Measurements from ENCODE around the gene LBP. TPM values are rescaled to one million over a fixed set of nuclear protein-coding genes. Genes with fewer than 3 reads are reported as not detected.
"Not testable (repeated sequence)": the region's sequence is repeated elsewhere in the genome, so short reads cannot be mapped to it uniquely, and the experiment has no call there.

Gene LBP
- total RNA-seq, 2 experiments from 2014 or later, result not detected

DNA sequence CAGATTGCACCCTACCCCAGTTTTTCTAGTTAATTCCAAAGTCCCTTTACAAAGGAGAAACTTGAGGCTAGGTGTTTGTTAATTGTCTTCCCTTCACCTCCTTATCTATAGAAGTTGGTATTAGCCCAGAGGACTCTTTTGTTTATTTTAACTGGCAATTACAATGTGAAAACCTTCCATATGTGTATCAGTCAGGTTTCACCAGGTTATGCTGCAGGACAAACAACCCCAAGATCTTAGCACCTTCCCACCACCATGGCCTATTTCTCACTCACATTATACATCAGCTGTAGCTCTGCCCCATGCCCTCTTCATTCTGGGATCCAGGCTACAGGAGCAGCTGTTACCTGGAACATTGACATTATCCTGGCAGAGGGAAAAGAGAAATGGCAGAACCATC lies 57.7 kb downstream of the LBP start:
- H3K4me3 Mint-ChIP-seq, result no peak overlapping the region
- H3K27ac Mint-ChIP-seq, result no peak overlapping the region
- POLR2A ChIA-PET, result no interaction called here
- ATAC-seq (ENCODE audit: low read depth) (no peak), DNase-seq (no peak)
- H3K9me3 Mint-ChIP-seq, result no peaks in the 10 kb centered on the region
- no peaks in the 10 kb centered on the region for H3K27me3 Mint-ChIP-seq
- H3K4me1 Mint-ChIP-seq, result no peaks in the 10 kb centered on the region
- H3K36me3 Mint-ChIP-seq, result peaks cover 25% of the 10 kb centered on the region

DNA sequence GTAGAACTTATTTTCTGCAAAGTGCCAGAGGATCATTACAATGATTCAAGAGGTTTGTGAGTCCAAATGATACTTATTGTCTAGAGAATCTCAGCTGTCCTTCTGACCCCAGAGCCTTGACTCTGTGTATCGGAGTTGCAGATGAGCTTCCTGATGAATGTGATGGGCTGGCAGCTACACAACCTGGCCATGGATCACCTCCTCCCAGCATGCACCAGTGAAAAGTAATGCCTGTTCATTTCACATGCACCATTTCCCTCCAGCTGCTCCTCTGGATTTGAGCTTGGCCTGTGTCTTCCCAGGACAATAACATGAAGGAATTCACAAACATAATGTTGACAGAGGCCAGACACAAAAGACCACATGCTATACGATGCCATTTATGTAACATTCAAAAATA lies 58.9 kb downstream of the LBP start:
- H3K36me3 Mint-ChIP-seq, result peaks cover 25% of the 10 kb centered on the region
- ATAC-seq (ENCODE audit: low read depth) (no peak), DNase-seq (no peak)
- no peaks in the 10 kb centered on the region for H3K27me3 Mint-ChIP-seq
- no peaks in the 10 kb centered on the region for H3K4me1 Mint-ChIP-seq
- POLR2A ChIA-PET, result no interaction called here
- no peak overlapping the region for H3K27ac Mint-ChIP-seq
- no peak overlapping the region for H3K4me3 Mint-ChIP-seq
- H3K9me3 Mint-ChIP-seq, result no peaks in the 10 kb centered on the region

DNA sequence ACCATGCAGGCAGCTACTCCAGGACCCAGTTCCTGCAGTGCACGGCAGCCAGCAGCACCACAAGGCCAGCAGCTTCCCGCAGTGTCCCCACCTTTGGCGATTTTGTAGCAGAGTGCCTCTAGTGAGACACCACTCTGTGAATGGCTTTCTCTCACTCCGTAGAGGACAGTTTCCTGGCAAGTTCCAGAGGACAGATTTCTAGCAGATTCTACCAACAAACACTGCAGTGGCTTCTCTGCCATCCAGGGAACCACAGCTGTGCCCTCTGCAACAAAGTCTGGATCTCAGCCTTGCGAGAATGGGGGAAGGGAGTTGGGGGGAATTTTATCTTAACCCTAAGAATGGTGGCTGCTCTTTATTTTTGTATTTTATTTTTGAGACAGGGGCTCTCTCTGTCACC lies 60.2 kb downstream of the LBP start:
- Mint-ChIP-seq H3K4me1 (no peaks in the 10 kb centered on the region), H3K9me3 (no peaks in the 10 kb centered on the region), H3K4me3 (no peak overlapping the region), H3K36me3 (peaks cover 34% of the 10 kb centered on the region), H3K27ac (no peak overlapping the region), H3K27me3 (no peaks in the 10 kb centered on the region)
- POLR2A ChIA-PET, result no interaction called here
- ATAC-seq (ENCODE audit: low read depth) (no peak), DNase-seq (no peak)

DNA sequence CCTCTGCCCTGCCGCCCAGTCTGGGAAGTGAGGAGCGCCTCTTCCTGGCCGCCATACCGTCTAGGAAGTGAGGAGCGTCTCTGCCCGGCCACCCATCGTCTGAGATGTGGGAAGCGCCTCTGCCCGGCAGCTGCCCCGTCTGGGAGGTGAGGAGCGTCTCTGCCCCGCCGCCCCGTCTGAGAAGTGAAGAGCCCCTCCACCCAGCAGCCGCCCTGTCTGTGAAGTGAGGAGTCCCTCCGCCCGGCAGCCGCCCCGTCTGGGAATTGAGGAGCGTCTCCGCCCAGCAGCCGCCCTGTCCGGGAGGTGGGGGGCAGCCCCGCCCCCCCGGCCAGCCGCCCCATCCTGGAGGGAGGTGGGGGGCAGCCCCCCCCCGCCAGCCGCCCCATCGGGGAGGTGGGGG lies 61.0 kb downstream of the LBP start:
- Mint-ChIP-seq H3K27me3 (no peaks in the 10 kb centered on the region), H3K9me3 (no peaks in the 10 kb centered on the region), H3K4me3 (no peak overlapping the region), H3K4me1 (no peaks in the 10 kb centered on the region), H3K27ac (no peak overlapping the region), H3K36me3 (peaks cover 37% of the 10 kb centered on the region)
- no peak for DNase-seq
- ATAC-seq (ENCODE audit: low read depth), result no peak
- POLR2A ChIA-PET, result no interaction called here

GRCh38 chr20:38407822-38408221 lies 61.5 kb downstream of the LBP start:
- H3K4me1 Mint-ChIP-seq; POLR2A ChIA-PET; H3K9me3 Mint-ChIP-seq; H3K4me3 Mint-ChIP-seq; H3K27me3 Mint-ChIP-seq; ATAC-seq (ENCODE audit: low read depth); DNase-seq; H3K27ac Mint-ChIP-seq: not testable (repeated sequence)
- peaks cover 41% of the 10 kb centered on the region for H3K36me3 Mint-ChIP-seq

- no peak overlapping the region for H3K4me3 Mint-ChIP-seq
- peaks cover 44% of the 10 kb centered on the region for H3K36me3 Mint-ChIP-seq
- POLR2A ChIA-PET, result no interaction called here
- H3K9me3 Mint-ChIP-seq, result no peaks in the 10 kb centered on the region
- no peaks in the 10 kb centered on the region for H3K4me1 Mint-ChIP-seq
- H3K27me3 Mint-ChIP-seq, result no peaks in the 10 kb centered on the region
- DNase-seq, result no peak
- no peak overlapping the region for H3K27ac Mint-ChIP-seq
- no peak for ATAC-seq (ENCODE audit: low read depth)
Measured at GRCh38 chr20:38412877-38413577, 66.7 kb downstream of the LBP start.

- DNase-seq (no peak), ATAC-seq (ENCODE audit: low read depth) (no peak)
- Mint-ChIP-seq H3K27ac (no peak overlapping the region), H3K4me3 (no peak overlapping the region), H3K36me3 (peaks cover 46% of the 10 kb centered on the region), H3K27me3 (no peaks in the 10 kb centered on the region), H3K9me3 (no peaks in the 10 kb centered on the region), H3K4me1 (no peaks in the 10 kb centered on the region)
- POLR2A ChIA-PET, result no interaction called here
Measured at GRCh38 chr20:38414769-38415450, 68.6 kb downstream of the LBP start.

GRCh38 chr20:38418509-38419204 lies 72.4 kb downstream of the LBP start:
- H3K9me3 Mint-ChIP-seq, result no peaks in the 10 kb centered on the region
- H3K4me3 Mint-ChIP-seq, result no peak overlapping the region
- H3K36me3 Mint-ChIP-seq, result peaks cover 42% of the 10 kb centered on the region
- H3K27me3 Mint-ChIP-seq, result no peaks in the 10 kb centered on the region
- ATAC-seq (ENCODE audit: low read depth), result no peak
- no peak for DNase-seq
- peaks cover 4% of the 10 kb centered on the region for H3K4me1 Mint-ChIP-seq
- H3K27ac Mint-ChIP-seq, result no peak overlapping the region
- POLR2A ChIA-PET, result interaction anchor here (1.5 kb wide), 1 partner anchor 16 kb away, joined by 3 read pairs; the partner anchor contains the start of gene SNHG17

DNA sequence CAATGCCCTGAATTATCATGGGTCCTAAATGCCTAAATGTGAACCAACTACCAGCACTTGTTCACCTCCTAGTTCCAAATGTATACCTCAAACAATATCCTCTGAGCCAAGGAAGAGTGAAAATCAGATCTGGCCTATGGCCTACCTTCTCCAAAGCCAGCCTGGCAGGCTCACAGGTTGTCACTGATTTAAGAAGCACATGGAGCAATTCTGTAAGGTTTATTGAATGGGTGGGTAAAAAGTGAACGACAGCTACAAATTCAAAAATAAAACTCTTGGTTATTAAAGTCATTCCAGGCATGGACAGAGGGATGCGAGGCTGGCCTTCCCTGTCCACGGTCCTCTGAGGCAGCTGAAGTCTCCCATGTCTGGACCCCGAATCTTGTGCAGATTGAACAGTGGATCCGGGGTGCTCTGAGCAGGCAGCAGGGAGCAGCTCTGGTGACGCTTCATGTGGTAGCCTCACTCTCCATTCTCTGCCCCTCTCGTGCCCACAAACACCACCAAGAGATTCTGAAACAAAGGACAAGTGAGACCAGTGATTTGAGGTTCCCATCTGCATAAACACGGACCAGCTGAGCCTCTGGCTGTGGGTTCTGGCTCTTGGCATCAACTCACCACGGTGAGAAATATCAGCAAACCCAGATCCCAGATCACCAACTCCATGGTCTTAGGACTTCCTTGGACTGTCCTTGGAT lies 74.3 kb downstream of the LBP start:
- H3K27me3 Mint-ChIP-seq, result no peaks in the 10 kb centered on the region
- H3K27ac Mint-ChIP-seq, result no peak overlapping the region
- POLR2A ChIA-PET, result interaction anchor here (2.6 kb wide), 1 partner anchor 14 kb away, joined by 9 read pairs; the partner anchor contains the start of gene SNHG17
- peaks cover 4% of the 10 kb centered on the region for H3K4me1 Mint-ChIP-seq
- peaks cover 44% of the 10 kb centered on the region for H3K36me3 Mint-ChIP-seq
- H3K4me3 Mint-ChIP-seq, result no peak overlapping the region
- ATAC-seq (ENCODE audit: low read depth) (no peak), DNase-seq (no peak)
- H3K9me3 Mint-ChIP-seq, result no peaks in the 10 kb centered on the region

DNA sequence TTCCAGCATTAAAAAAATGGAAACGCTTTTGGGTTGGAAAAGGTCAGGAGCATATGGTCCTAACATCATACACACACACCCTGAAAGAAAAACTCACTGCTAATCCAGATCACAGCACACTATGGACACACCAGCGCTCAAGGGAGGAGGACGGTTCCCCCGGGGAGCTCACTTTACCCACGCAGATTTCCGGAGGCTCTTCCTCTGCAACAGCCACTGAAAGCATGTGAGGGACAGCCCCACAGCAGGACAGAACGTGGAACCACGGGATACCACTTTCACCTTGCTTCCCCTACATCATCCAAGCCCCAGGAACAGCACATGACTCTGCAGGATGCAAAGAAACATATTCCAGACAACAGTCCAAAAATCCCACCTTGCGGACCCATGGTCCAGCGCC lies 75.6 kb downstream of the LBP start:
- peaks cover 5% of the 10 kb centered on the region for H3K4me1 Mint-ChIP-seq
- ATAC-seq (ENCODE audit: low read depth) (no peak), DNase-seq (no peak)
- no peak overlapping the region for H3K4me3 Mint-ChIP-seq
- H3K36me3 Mint-ChIP-seq, result peaks cover 38% of the 10 kb centered on the region
- no peaks in the 10 kb centered on the region for H3K9me3 Mint-ChIP-seq
- POLR2A ChIA-PET, result interaction anchor here (2.6 kb wide), 1 partner anchor 13 kb away, joined by 9 read pairs; the partner anchor contains the start of gene SNHG17
- H3K27ac Mint-ChIP-seq, result peak overlapping the region; percentile 7
- H3K27me3 Mint-ChIP-seq, result no peaks in the 10 kb centered on the region

- no peak overlapping the region for H3K4me3 Mint-ChIP-seq
- no peaks in the 10 kb centered on the region for H3K9me3 Mint-ChIP-seq
- POLR2A ChIA-PET, result interaction anchor here (3.5 kb wide), 1 partner anchor 11 kb away, joined by 16 read pairs; the partner anchor contains the start of gene SNHG17
- ATAC-seq (ENCODE audit: low read depth) (no peak), DNase-seq (no peak)
- peaks cover 34% of the 10 kb centered on the region for H3K36me3 Mint-ChIP-seq
- H3K4me1 Mint-ChIP-seq, result peaks cover 9% of the 10 kb centered on the region
- no peaks in the 10 kb centered on the region for H3K27me3 Mint-ChIP-seq
- H3K27ac Mint-ChIP-seq, result no peak overlapping the region
Measured at GRCh38 chr20:38423541-38423940, 77.3 kb downstream of the LBP start.

- POLR2A ChIA-PET, result interaction anchor here (3.5 kb wide), 1 partner anchor 10 kb away, joined by 16 read pairs; the partner anchor contains the start of gene SNHG17
Measured at GRCh38 chr20:38424401-38424800, 78.1 kb downstream of the LBP start.

More at GRCh38 chr20:38424401-38424800, 78.1 kb downstream of the LBP start:
- H3K4me3 Mint-ChIP-seq, result no peak overlapping the region
- ATAC-seq (ENCODE audit: low read depth), result no peak
- H3K36me3 Mint-ChIP-seq, result peaks cover 37% of the 10 kb centered on the region
- no peaks in the 10 kb centered on the region for H3K9me3 Mint-ChIP-seq
- DNase-seq, result no peak
- no peaks in the 10 kb centered on the region for H3K27me3 Mint-ChIP-seq
- no peak overlapping the region for H3K27ac Mint-ChIP-seq
- peaks cover 17% of the 10 kb centered on the region for H3K4me1 Mint-ChIP-seq
